Uterus (tissue), 2 donors: ENCODE data around the gene BLTP1.

Experiments used
- CTCF ChIP-seq, 4 experiments: fragments of 200-600 bp in 2 of 4; fragments of 450-650 bp in 2 of 4; sonication (generic) in 2 of 4; IDR thresholded peaks; one replicate each; pipeline ENCODE4 v1.5.1; 2016 to 2019; ENCODE audit warnings: antibody characterized with exemption in 4 of 4, mild to moderate bottlenecking in 2 of 4, moderate library complexity in 1 of 4
- POLR2A ChIP-seq, 2 donors: fragments of 450-650 bp; IDR thresholded peaks; one replicate each; pipeline ENCODE4 v1.6.1; 2016; ENCODE audit warnings: antibody characterized with exemption in 2 of 2, mild to moderate bottlenecking in 1 of 2, moderate library complexity in 1 of 2

GRCh38 chr4:122121593-122121992 is 30.5 kb upstream of the BLTP1 start:
- TF ChIP-seq CTCF (IDR thresholded peaks at IDR 0.05) (no peak), POLR2A (IDR thresholded peaks at IDR 0.05) (no peak)
